ENCODE data around the gene IQUB. TPM values are rescaled to one million over a fixed set of nuclear protein-coding genes. Genes with fewer than 3 reads are reported as not detected.

The IQUB gene
- polyA plus RNA-seq, 1 donor (not counting 4 experiments of a cell fraction or from before 2014, with no cell fraction given) = 0.04 TPM

GRCh38 chr7:123455965-123456470 is 78.4 kb downstream of the IQUB start:
- H3K27me3 ChIP-seq (ENCODE audit: control insufficient read depth, extremely low read depth, insufficient read depth, low read length) = no peaks in the 10 kb centered on the region
- H3K9ac ChIP-seq (ENCODE audit: control insufficient read depth, extremely low read depth, insufficient read depth, low read length) = no peak overlapping the region
- dilution Hi-C loops (cut with MboI; ENCODE audit: extremely low pct_ligation_motif_present, low sequenced_read_pairs) = no loop called here
- FAIRE-seq (no peak), DNase-seq (ENCODE audit: low read depth, low spot score) (no peak)
- H3K4me2 ChIP-seq (ENCODE audit: control insufficient read depth, extremely low read depth, insufficient read depth, low read depth, low read length) = no peak overlapping the region
- H3K79me2 ChIP-seq (ENCODE audit: control insufficient read depth, insufficient read depth, low read length) = no peaks in the 10 kb centered on the region
- no peak overlapping the region for H3K4me3 ChIP-seq (ENCODE audit: control insufficient read depth in 2 of 3, extremely low read depth in 1 of 3, insufficient read depth in 2 of 3, low read depth in 1 of 3, low read length in 3 of 3)
- H3K9me3 ChIP-seq (ENCODE audit: control insufficient read depth, low read depth, low read length) = no peaks in the 10 kb centered on the region
- no peaks in the 10 kb centered on the region for H4K20me1 ChIP-seq (ENCODE audit: control insufficient read depth, extremely low read depth, insufficient read depth, low read length)
- no peak overlapping the region for H2AFZ ChIP-seq (ENCODE audit: control insufficient read depth, low read length)
- no peaks in the 10 kb centered on the region for H3K36me3 ChIP-seq (ENCODE audit: control insufficient read depth in 2 of 2, extremely low read depth in 1 of 2, insufficient read depth in 2 of 2, low read length in 2 of 2)
- no peaks in the 10 kb centered on the region for H3K4me1 ChIP-seq (ENCODE audit: control insufficient read depth, extremely low read depth, insufficient read depth, low read length)
- H3K27ac ChIP-seq (ENCODE audit: control insufficient read depth, insufficient read depth, low read length) = no peak overlapping the region
- TF ChIP-seq, protein P1, sequence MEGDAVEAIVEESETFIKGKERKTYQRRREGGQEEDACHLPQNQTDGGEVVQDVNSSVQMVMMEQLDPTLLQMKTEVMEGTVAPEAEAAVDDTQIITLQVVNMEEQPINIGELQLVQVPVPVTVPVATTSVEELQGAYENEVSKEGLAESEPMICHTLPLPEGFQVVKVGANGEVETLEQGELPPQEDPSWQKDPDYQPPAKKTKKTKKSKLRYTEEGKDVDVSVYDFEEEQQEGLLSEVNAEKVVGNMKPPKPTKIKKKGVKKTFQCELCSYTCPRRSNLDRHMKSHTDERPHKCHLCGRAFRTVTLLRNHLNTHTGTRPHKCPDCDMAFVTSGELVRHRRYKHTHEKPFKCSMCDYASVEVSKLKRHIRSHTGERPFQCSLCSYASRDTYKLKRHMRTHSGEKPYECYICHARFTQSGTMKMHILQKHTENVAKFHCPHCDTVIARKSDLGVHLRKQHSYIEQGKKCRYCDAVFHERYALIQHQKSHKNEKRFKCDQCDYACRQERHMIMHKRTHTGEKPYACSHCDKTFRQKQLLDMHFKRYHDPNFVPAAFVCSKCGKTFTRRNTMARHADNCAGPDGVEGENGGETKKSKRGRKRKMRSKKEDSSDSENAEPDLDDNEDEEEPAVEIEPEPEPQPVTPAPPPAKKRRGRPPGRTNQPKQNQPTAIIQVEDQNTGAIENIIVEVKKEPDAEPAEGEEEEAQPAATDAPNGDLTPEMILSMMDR (optimal IDR thresholded peaks at IDR 0.05 in 1 of 3, IDR thresholded peaks at IDR 0.05 in 1 of 3, conservative IDR thresholded peaks at IDR 0.05 in 1 of 3; ENCODE audit: extremely low read depth in 1 of 3, insufficient read depth in 2 of 3, low read length in 3 of 3) = no peak
- no peak for TF ChIP-seq EZH2 (IDR thresholded peaks at IDR 0.05; ENCODE audit: low read length)
- no peaks in the 10 kb centered on the region for H3K9me1 ChIP-seq (ENCODE audit: control insufficient read depth, extremely low read depth, insufficient read depth, low read length)

- H3K9me1 ChIP-seq (ENCODE audit: control insufficient read depth, extremely low read depth, insufficient read depth, low read length) = no peaks in the 10 kb centered on the region
- no peak overlapping the region for H3K4me3 ChIP-seq (ENCODE audit: control insufficient read depth in 2 of 3, extremely low read depth in 1 of 3, insufficient read depth in 2 of 3, low read depth in 1 of 3, low read length in 3 of 3)
- no peak for FAIRE-seq
- no peaks in the 10 kb centered on the region for H3K36me3 ChIP-seq (ENCODE audit: control insufficient read depth in 2 of 2, extremely low read depth in 1 of 2, insufficient read depth in 2 of 2, low read length in 2 of 2)
- no peaks in the 10 kb centered on the region for H3K4me1 ChIP-seq (ENCODE audit: control insufficient read depth, extremely low read depth, insufficient read depth, low read length)
- no peak for TF ChIP-seq EZH2 (IDR thresholded peaks at IDR 0.05; ENCODE audit: low read length)
- TF ChIP-seq, protein P1 (optimal IDR thresholded peaks at IDR 0.05 in 1 of 3, IDR thresholded peaks at IDR 0.05 in 1 of 3, conservative IDR thresholded peaks at IDR 0.05 in 1 of 3; ENCODE audit: extremely low read depth in 1 of 3, insufficient read depth in 2 of 3, low read length in 3 of 3) = no peak
- dilution Hi-C loops (cut with MboI; ENCODE audit: extremely low pct_ligation_motif_present, low sequenced_read_pairs) = no loop called here
- H4K20me1 ChIP-seq (ENCODE audit: control insufficient read depth, extremely low read depth, insufficient read depth, low read length) = no peaks in the 10 kb centered on the region
- H3K9ac ChIP-seq (ENCODE audit: control insufficient read depth, extremely low read depth, insufficient read depth, low read length) = no peak overlapping the region
- no peaks in the 10 kb centered on the region for H3K79me2 ChIP-seq (ENCODE audit: control insufficient read depth, insufficient read depth, low read length)
- no peaks in the 10 kb centered on the region for H3K27me3 ChIP-seq (ENCODE audit: control insufficient read depth, extremely low read depth, insufficient read depth, low read length)
- no peak overlapping the region for H3K27ac ChIP-seq (ENCODE audit: control insufficient read depth, insufficient read depth, low read length)
- H3K4me2 ChIP-seq (ENCODE audit: control insufficient read depth, extremely low read depth, insufficient read depth, low read depth, low read length) = no peak overlapping the region
- DNase-seq (ENCODE audit: low read depth, low spot score) = no peak
- H3K9me3 ChIP-seq (ENCODE audit: control insufficient read depth, low read depth, low read length) = no peaks in the 10 kb centered on the region
- no peak overlapping the region for H2AFZ ChIP-seq (ENCODE audit: control insufficient read depth, low read length)
Observed at GRCh38 chr7:123440101-123440548, 94.3 kb downstream of the IQUB start.
